Upper lobe of left lung (tissue), 6 donors: ENCODE measurements around the gene SGSM2. TPM values are rescaled to one million over a fixed set of nuclear protein-coding genes. Genes with fewer than 3 reads are reported as not detected.

Experiments used
- ATAC-seq, 2 donors: fragments of 200-7000 bp; cut with Tn5 transposase; one replicate each; pipeline ENCODE4 v1.9.1; 2022; ENCODE audit warnings: mild to moderate bottlenecking in 2 of 2, moderate library complexity in 2 of 2; ENCODE audit not compliant: low FRiP score in 2 of 2
- DNase-seq, 2 donors: peaks; one replicate each; pipeline ENCODE4 v3.0.0-alpha.2; 2019 to 2020
- H3K27ac ChIP-seq, 4 donors: fragments of 200-600 bp; sonication (generic); one replicate each; pipeline ENCODE4 v1.5.1; 2016 to 2019
- H3K27me3 ChIP-seq, 4 donors: fragments of 200-600 bp; sonication (generic); one replicate each; pipeline ENCODE4 v1.5.1; 2017 to 2019
- H3K36me3 ChIP-seq, 4 donors: fragments of 200-600 bp; sonication (generic); one replicate each; pipeline ENCODE4 v1.5.1; 2016 to 2019
- H3K4me1 ChIP-seq, 4 donors: fragments of 200-600 bp; sonication (generic); one replicate each; pipeline ENCODE4 v1.5.1; 2018 to 2019
- H3K4me3 ChIP-seq, 4 donors: fragments of 200-600 bp; sonication (generic); one replicate each; pipeline ENCODE4 v1.5.1; 2017 to 2019; ENCODE audit warnings: mild to moderate bottlenecking in 2 of 4, moderate library complexity in 1 of 4
- H3K9me3 ChIP-seq, 4 donors: fragments of 200-600 bp; sonication (generic); one replicate each; pipeline ENCODE4 v1.5.1; 2018 to 2019
- EP300 ChIP-seq, 4 donors: sonication (generic); formaldehyde crosslinking; IDR thresholded peaks; one replicate each; pipeline ENCODE4 v1.5.1; 2017; ENCODE audit warnings: antibody characterized with exemption in 4 of 4, control low read depth in 2 of 4
- POLR2A ChIP-seq, 4 donors: fragments of 450-650 bp; IDR thresholded peaks; one replicate each; pipeline ENCODE4 v1.5.1; 2016 to 2017; ENCODE audit warnings: antibody characterized with exemption in 4 of 4, mild to moderate bottlenecking in 2 of 4
- POLR2AphosphoS5 ChIP-seq, 2 donors: sonication (generic); formaldehyde crosslinking; IDR thresholded peaks; one replicate each; pipeline ENCODE4 v1.5.1; 2017; ENCODE audit warnings: antibody characterized with exemption in 2 of 2
- WGBS, 2 donors: methylation state at CpG; one replicate each; pipeline ENCODE4 v1.1.5; 2017 to 2018; 5-methylcytosine and 5-hydroxymethylcytosine counted together
- total RNA-seq, 6 donors: library from RNA; depleted of rRNA in 4 of 6; stranded (reverse); fragments of >200 nt in 4 of 6; gene quantifications; one replicate each; pipeline versions ENCODE4 v1.1.0 to v1.2.1, GENCODE V29; 2016 to 2021
- TF ChIP-seq, protein P1 (sequence below), 6 experiments: fragments of 450-650 bp in 4 of 6; fragments of 200-600 bp in 2 of 6; sonication (generic) in 2 of 6; IDR thresholded peaks; one replicate each; pipeline ENCODE4 v1.5.1; 2016 to 2019; ENCODE audit warnings: antibody characterized with exemption in 6 of 6
- donor health status: DM: no; HTN: no; CAD: no; lungs with moderate emphysema.
- donor health status: DM: no; HTN: yes; CAD: no; lungs with severe emphysema.

SGSM2 gene
- total RNA-seq, 6 donors from 2014 or later: 53.1 to 313 (median 60.1) TPM

DNA sequence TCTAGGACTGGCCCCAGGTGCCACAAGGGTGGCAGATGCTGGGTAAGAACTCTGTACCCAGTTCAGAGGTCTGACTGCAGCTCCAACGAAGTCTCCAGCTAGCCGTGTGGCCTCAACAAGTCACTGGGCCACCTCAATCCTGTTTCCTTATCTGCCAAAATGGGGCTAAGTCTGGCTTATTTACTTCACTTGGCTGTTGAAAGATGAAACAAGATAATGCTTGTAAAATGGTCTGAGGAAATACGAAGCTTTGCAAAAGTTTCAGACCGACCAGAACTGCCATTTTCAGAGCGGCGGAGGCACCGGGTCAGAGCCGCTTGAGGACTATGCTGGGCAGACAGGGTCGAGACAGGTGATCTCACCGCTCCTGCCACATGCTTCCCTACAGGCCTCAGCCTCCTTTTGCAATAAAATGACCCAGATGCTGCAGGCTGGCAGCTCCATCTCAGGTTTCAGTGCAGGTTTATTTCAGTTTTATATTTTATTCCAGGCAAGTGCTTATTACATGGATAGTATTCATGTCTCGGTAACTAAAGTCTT is 46.4 kb downstream of the SGSM2 start:
- Histone ChIP-seq H3K9me3 (no peaks in the 10 kb centered on the region), H3K27me3 (no peaks in the 10 kb centered on the region), H3K4me1 (peaks cover 0 to 20% (median 12%) of the 10 kb centered on the region in 4 donors), H3K36me3 (peaks cover 0 to 54% (median 45%) of the 10 kb centered on the region in 4 donors), H3K4me3 (no peak overlapping the region), H3K27ac (peak overlapping the region in 1 of 4 donors; percentile 19)
- ATAC-seq (no peak), DNase-seq (no peak)
- WGBS, 2 donors: 89 to 92% methylated on average over 11 of the region's 11 CpGs
- TF ChIP-seq POLR2A (IDR thresholded peaks at IDR 0.05) (no peak), EP300 (IDR thresholded peaks at IDR 0.05) (no peak), POLR2AphosphoS5 (IDR thresholded peaks at IDR 0.05) (no peak)
- TF ChIP-seq, protein P1, sequence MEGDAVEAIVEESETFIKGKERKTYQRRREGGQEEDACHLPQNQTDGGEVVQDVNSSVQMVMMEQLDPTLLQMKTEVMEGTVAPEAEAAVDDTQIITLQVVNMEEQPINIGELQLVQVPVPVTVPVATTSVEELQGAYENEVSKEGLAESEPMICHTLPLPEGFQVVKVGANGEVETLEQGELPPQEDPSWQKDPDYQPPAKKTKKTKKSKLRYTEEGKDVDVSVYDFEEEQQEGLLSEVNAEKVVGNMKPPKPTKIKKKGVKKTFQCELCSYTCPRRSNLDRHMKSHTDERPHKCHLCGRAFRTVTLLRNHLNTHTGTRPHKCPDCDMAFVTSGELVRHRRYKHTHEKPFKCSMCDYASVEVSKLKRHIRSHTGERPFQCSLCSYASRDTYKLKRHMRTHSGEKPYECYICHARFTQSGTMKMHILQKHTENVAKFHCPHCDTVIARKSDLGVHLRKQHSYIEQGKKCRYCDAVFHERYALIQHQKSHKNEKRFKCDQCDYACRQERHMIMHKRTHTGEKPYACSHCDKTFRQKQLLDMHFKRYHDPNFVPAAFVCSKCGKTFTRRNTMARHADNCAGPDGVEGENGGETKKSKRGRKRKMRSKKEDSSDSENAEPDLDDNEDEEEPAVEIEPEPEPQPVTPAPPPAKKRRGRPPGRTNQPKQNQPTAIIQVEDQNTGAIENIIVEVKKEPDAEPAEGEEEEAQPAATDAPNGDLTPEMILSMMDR (IDR thresholded peaks at IDR 0.05): no peak

- H3K36me3 ChIP-seq: peaks cover 0 to 46% (median 36%) of the 10 kb centered on the region in 4 donors
- no peak overlapping the region for H3K27ac ChIP-seq
- TF ChIP-seq EP300 (IDR thresholded peaks at IDR 0.05): no peak
- no peak for TF ChIP-seq POLR2AphosphoS5 (IDR thresholded peaks at IDR 0.05)
- TF ChIP-seq POLR2A (IDR thresholded peaks at IDR 0.05): no peak
- TF ChIP-seq, protein P1 (IDR thresholded peaks at IDR 0.05): no peak
- no peaks in the 10 kb centered on the region for H3K9me3 ChIP-seq
- WGBS, 2 donors: 73 to 75% methylated on average over 17 to 22 of the region's 22 CpGs
- DNase-seq (peak in 1 of 2 donors; percentile 49), ATAC-seq (no peak)
- peaks cover 0 to 20% (median 12%) of the 10 kb centered on the region in 4 donors for H3K4me1 ChIP-seq
- no peaks in the 10 kb centered on the region for H3K27me3 ChIP-seq
- H3K4me3 ChIP-seq: no peak overlapping the region
Measured at GRCh38 chr17:2384439-2385127, 47.3 kb downstream of the SGSM2 start.

DNA sequence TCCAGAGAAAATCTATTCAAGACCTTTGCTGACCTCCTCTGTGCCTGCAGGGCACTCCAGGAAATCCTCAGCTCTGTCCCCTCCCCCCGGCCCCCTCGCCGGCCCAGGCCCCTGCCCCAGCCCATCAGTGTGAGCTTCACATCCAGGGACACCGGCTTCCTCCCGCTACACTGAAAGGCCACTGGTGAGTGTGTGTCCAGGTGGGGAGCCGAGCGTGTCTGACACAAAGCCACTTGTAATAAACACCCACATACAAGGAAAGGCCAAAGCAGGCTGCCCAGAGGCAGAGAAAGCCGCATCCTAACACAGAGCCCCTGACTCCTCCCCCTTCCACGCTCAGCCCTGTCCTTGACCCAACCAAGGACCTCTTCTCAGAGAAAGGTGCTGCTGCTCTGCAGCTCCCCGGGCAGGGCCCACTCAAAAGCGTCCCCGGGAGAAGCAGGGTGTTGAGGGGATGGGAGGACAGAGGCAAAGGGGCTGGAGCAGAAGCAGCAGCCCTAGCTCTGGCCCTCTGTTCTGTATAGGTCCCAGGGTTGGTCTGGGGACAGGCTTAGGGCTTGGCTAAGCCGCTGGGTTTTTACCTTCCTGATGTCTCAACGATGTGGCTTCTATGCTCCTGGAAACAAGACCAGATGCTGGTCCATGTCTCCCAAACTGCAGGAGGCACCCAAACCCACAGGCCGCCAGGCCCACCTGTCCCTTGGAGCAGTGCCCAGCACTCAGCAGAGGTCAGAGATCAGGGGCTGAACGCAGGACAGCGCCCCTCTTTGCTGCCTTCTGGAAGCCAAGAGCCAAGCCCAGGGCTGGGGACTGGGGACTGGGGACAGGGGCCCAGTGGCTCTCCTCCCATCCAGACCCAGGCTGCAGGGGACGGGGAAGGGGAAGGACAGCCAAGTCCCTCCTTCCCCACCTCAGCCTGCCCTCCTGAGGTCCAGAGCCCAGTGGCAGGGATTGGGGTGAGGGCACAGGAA is 48.2 kb downstream of the SGSM2 start:
- Histone ChIP-seq H3K9me3 (no peaks in the 10 kb centered on the region), H3K27ac (no peak overlapping the region), H3K27me3 (no peaks in the 10 kb centered on the region), H3K4me1 (peaks cover 5 to 24% (median 12%) of the 10 kb centered on the region in 4 donors), H3K4me3 (no peak overlapping the region), H3K36me3 (peaks cover 0 to 37% (median 31%) of the 10 kb centered on the region in 4 donors)
- WGBS, 2 donors: 78 to 82% methylated on average over 9 to 18 of the region's 18 CpGs
- no peak for TF ChIP-seq EP300 (IDR thresholded peaks at IDR 0.05)
- no peak for TF ChIP-seq POLR2A (IDR thresholded peaks at IDR 0.05)
- TF ChIP-seq, protein P1 (IDR thresholded peaks at IDR 0.05): no peak
- no peak for TF ChIP-seq POLR2AphosphoS5 (IDR thresholded peaks at IDR 0.05)
- peak in 1 of 2 donors; percentile 58 for DNase-seq
- ATAC-seq: no peak

DNA sequence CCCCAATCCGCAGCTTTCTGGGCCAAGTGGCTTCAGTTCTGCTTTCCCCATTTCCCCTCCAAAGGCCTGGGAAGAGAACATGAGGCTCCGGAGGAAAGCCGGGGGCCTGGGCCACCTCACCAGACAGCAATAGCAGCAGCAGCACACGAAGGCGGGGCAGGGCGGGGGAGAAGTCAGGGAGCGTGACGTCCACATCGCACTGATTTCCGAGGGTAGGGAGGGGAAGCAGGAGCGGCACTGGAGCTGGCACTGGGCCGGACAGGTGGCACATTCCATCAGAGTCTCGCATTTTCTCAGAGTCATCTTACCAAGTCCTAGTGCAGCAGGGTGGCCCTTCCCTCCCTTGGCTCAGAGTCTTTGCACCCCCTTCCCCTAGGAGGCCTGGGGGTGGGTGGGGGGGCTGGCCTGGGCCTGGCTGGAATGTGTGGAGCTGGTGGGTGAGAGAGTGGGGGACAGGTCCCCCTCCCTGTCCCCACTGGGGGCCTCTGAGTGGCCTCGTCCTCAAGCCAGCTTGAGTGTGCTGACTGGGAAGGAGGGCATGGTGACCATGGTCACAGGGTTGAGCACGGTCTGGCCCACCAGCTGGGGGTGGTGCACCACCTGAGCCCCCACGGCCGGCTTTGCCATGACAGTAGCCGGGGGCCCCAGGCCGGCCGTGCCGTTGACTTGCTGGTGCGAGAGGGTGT is 49.2 kb downstream of the SGSM2 start:
- H3K4me1 ChIP-seq: peaks cover 16 to 24% (median 18%) of the 10 kb centered on the region in 4 donors
- TF ChIP-seq POLR2A (IDR thresholded peaks at IDR 0.05): no peak
- H3K36me3 ChIP-seq: peaks cover 0 to 32% (median 28%) of the 10 kb centered on the region in 4 donors
- no peak for ATAC-seq
- no peaks in the 10 kb centered on the region for H3K27me3 ChIP-seq
- H3K9me3 ChIP-seq: no peaks in the 10 kb centered on the region
- 87 to 88% methylated on average over 18 of the region's 22 CpGs for WGBS, 2 donors
- no peak overlapping the region for H3K27ac ChIP-seq
- peak in 1 of 2 donors; percentile 50 for DNase-seq
- H3K4me3 ChIP-seq: no peak overlapping the region
